HL-60/S4 (cell line): Measurements from ENCODE around the gene FSD2.
"Not testable (repeated sequence)": the region's sequence is repeated elsewhere in the genome, so short reads cannot be mapped to it uniquely, and the experiment has no call there.

Experiments
- in situ Hi-C: fragments of 300-500 bp; cut with MboI; formaldehyde crosslinking; loops from 2 replicates; pipeline ENCODE4 v1.14.3; 2022; ENCODE audit warnings: low sequenced_read_pairs

The FSD2 gene

GRCh38 chr15:82748315-82748714 lies 57.6 kb downstream of the FSD2 start:
- in situ Hi-C loops: no loop called here

GRCh38 chr15:82743810-82744209 lies 62.1 kb downstream of the FSD2 start:
- in situ Hi-C loops: no loop called here

- in situ Hi-C loops: no loop called here
These were observed 63.7 kb downstream of the FSD2 start for GRCh38 chr15:82742134-82742533.

- in situ Hi-C loops: no loop called here
These were observed 66.8 kb downstream of the FSD2 start for GRCh38 chr15:82739086-82739485.

DNA sequence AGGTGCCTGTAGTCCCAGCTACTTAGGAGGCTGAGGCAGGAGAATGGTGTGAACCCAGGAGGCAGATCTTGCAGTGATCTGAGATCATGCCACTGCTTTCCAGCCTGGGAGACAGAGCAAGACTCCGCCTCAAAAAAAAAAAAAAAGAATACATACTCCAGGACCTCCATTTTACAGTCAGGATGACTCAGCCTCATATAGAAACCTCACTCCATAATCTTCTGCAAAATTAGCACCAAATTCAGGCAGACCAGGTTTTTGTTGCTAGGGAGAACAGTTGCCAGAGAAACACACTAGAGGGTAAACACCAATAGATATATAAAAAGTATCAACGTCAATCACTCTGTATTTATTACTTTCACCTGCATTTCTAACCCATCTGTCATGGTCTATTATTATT lies 67.9 kb downstream of the FSD2 start:
- in situ Hi-C loops: no loop called here

DNA sequence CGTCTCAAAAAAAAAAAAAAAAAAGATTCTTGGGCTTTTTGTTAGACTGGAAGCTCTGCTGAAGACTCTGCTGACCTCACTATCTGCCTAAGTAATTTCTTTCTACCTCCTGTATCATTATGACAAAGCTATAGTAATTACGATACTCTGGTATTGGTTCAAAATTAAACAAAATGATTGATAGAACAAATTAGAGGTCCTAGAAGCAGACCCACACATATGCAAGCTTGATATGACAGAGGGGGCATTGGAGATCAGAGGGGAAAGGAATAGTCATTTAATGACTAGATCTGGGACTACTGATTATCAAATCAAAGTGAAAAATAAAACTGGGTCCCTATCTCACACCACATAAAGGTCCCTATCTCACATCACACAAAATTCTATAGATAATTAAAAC lies 74.3 kb downstream of the FSD2 start:
- in situ Hi-C loops: no loop called here

DNA sequence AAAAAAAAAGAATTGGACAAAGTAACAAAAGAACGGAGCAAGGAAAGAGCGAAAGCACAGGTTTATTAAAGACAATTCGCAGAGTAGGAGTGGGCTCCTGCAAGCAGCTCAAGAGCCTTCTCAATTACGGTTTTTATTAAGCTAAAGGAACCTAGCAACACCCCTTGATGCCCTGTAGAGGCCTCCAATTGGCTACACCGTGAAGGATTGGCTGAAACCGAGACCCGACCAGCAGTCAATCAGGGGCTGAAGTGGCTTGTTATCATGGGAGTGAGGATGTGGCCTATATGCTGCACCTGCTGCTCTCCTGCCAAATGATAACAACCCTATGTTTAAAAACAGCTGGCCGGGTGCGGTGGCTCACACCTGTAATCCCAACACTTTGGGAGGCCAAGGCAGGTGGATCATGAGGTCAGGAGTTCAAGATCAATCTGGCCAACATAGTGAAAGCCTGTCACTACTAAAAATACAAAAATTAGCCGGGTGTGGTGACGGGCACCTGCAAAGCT lies 75.8 kb downstream of the FSD2 start:
- in situ Hi-C loops: no loop called here

GRCh38 chr15:82726816-82727215 lies 79.1 kb downstream of the FSD2 start:
- in situ Hi-C loops: no loop called here

- in situ Hi-C loops: no loop called here
These were observed 90.9 kb downstream of the FSD2 start for GRCh38 chr15:82715003-82715402.

DNA sequence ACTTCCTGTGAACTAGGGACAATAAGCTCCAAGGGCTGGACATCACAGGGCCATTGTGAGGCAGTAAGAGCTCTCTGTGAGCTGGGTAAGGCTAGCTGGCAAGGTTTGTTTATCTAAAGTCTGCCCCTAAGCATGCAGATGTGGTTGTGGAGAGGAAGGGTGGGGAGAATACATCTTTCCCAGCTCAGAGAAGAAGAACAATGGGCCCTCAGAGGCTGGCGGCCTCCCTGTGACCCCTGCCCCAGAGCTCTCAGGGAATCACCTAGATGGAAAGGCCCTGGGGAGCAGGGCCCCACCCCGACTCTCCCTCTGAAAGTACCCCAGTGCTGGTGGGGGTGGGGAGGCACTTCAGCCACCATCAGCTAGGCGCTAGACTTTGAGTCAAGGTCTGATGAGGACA lies 91.9 kb downstream of the FSD2 start:
- in situ Hi-C loops: no loop called here

- in situ Hi-C loops: no loop called here
These were observed 93.8 kb downstream of the FSD2 start for GRCh38 chr15:82712036-82712435.

DNA sequence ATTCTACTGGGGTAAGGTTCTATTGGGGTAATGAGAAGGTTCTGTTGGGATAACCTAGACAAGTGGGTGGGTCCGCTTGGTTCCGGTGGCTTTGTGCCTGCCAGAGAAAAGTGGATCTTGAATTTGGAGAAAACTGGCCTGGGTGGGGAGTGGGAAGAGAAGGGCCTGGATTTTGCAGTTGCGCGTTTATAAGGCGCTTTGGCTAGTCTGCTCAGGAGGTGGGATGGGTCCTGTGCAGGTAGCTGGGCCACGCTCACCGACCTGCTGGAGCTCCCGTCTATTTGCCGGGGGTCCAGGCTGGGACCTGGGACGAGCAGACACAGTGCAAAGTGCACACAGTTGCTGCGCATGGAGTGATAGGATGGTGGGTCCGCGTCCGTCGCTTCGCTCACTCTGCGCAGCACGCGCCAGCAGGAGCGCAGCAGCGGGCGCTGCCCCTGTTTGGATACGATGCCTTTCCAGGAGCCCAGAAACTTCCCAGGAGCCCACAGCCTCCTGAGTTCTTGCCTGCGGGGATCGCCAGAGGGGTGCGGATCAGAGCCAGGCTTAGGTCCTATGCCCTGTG lies 94.9 kb downstream of the FSD2 start:
- in situ Hi-C loops: no loop called here

- in situ Hi-C loops: no loop called here
These were observed 95.7 kb downstream of the FSD2 start for GRCh38 chr15:82710208-82710555.

- in situ Hi-C loops: no loop called here
These were observed 96.3 kb downstream of the FSD2 start, which contains the start of gene AP3B2 for GRCh38 chr15:82709421-82710207. Gene AP3B2 (minus strand): TSS chr15:82709875. CDS start chr15:82709706, 169 bp downstream.

DNA sequence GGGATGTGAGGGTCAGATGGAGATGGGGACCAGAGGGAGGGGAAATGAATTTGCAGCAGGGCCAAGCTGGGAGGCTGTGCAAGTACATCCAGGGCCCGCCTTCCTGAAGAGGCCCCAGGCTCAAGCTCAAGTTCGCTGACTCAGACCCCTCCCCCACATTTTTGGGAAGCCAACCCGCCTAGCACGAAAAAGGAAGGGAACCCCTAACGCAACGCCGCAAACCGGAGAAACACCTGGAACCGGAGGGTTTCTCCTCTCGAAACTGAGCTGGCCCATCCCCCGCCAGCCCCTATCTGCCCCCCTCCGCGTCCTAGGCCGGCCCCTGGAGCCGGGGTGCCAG lies 96.8 kb downstream of the FSD2 start:
- in situ Hi-C loops: no loop called here

- in situ Hi-C loops: not testable (repeated sequence)
These were observed 100.0 kb downstream of the FSD2 start for GRCh38 chr15:82705856-82706255.
